K562 (cell line): ENCODE data around the gene TBL1XR1. TPM values are rescaled to one million over a fixed set of nuclear protein-coding genes. Genes with fewer than 3 reads are reported as not detected.
A peak's percentile ranks its signal among the peaks of the same experiment; 100 is the strongest.

Experiments used
- ATAC-seq: fragments of 200-7000 bp; cut with Tn5 transposase; 3 replicates; pipeline ENCODE4 v1.9.1; 2020; ENCODE audit warnings: moderate library complexity
- BruUV-seq: library from RNA; stranded (reverse); fragments of 400-500 nt; replicated peaks from 2 replicates; lab custom pipeline; 2021; lab: Mats Ljungman, UMichigan
- CTCF ChIA-PET: fragments of 300-600 bp; formaldehyde crosslinking; extraction: SDS; loops from one replicate; lab custom pipeline; 2021; ENCODE audit warnings: low intra/inter-chr PET ratio; lab: Yijun Ruan, JAX
- POLR2A ChIA-PET: fragments of 300-600, 350-650 bp; sonication (Branson Sonifier 250); formaldehyde crosslinking; extraction: SDS; loops from one replicate; lab custom pipeline; 2021; ENCODE audit warnings: antibody characterized with exemption, inconsistent platforms; lab: Yijun Ruan, JAX
- DNase-seq, 4 experiments: peaks; one replicate each; pipeline versions ENCODE4 v3.0.0 to v3.0.0-alpha.2; 2011 to 2018; ENCODE audit warnings: low spot score in 3 of 4, mixed read lengths in 3 of 4; ENCODE audit errors: extremely low read depth in 1 of 4
- FAIRE-seq: peaks from 2 replicates; lab custom pipeline; 2011; peaks lifted over from hg19 to GRCh38; lab: Jason Lieb, UNC
- H2AFZ ChIP-seq: 2 replicates; pipeline ENCODE4 v1.6.0; 2011; ENCODE audit warnings: low read depth, low read length, control low read depth, inconsistent platforms
- H3K27ac ChIP-seq: fragments of 200-600 bp; 3 replicates; pipeline ENCODE4 v1.8.0; 2011; ENCODE audit warnings: low read depth, mild to moderate bottlenecking, control low read depth, inconsistent platforms, low read length, moderate library complexity, mixed read lengths; ENCODE audit errors: extremely low read depth
- H3K27me3 ChIP-seq, 2 experiments: fragments of 300-600 bp in 1 of 2; 2 replicates in 1 of 2; 3 replicates in 1 of 2; pipeline versions ENCODE4 v1.6.0 to v1.8.0; 2011; ENCODE audit warnings: inconsistent platforms in 2 of 2, low read length in 2 of 2, mild to moderate bottlenecking in 1 of 2, mixed read lengths in 1 of 2, moderate library complexity in 1 of 2; ENCODE audit not compliant: control insufficient read depth in 2 of 2, insufficient read depth in 2 of 2
- H3K36me3 ChIP-seq: fragments of 300-600 bp; 3 replicates; pipeline ENCODE4 v1.8.0; 2011; ENCODE audit warnings: mild to moderate bottlenecking, low read length, inconsistent platforms; ENCODE audit not compliant: control insufficient read depth, insufficient read depth
- H3K4me1 ChIP-seq, 2 experiments: fragments of 200-600 bp in 1 of 2; replicated peaks in 1 of 2; 2 replicates in 1 of 2; 3 replicates in 1 of 2; pipeline versions ENCODE4 v1.5.1 to v1.8.0; 2011; ENCODE audit warnings: inconsistent platforms in 2 of 2, low read length in 2 of 2, mild to moderate bottlenecking in 1 of 2, mixed read lengths in 1 of 2, moderate library complexity in 1 of 2; ENCODE audit not compliant: control insufficient read depth in 2 of 2, insufficient read depth in 2 of 2
- H3K4me2 ChIP-seq: 2 replicates; pipeline ENCODE4 v1.6.1; 2011; ENCODE audit warnings: low read length, control low read depth, inconsistent platforms, mixed read lengths; ENCODE audit not compliant: insufficient read depth
- H3K4me3 ChIP-seq: fragments of 200-600 bp; sonication (generic), shearing (Covaris generic); 2 replicates; pipeline ENCODE4 v1.5.1; 2016; ENCODE audit warnings: control low read depth, inconsistent platforms
- H3K79me2 ChIP-seq: fragments of 200-600 bp; 3 replicates; pipeline ENCODE4 v1.8.0; 2011; ENCODE audit warnings: low read length, inconsistent platforms; ENCODE audit not compliant: control insufficient read depth, insufficient read depth
- H3K9ac ChIP-seq, 2 experiments: 2 replicates each; pipeline versions ENCODE4 v1.6.0 to v1.6.1; 2011; ENCODE audit warnings: low read depth in 2 of 2, low read length in 2 of 2, control low read depth in 1 of 2, inconsistent platforms in 1 of 2, mild to moderate bottlenecking in 1 of 2, mixed read lengths in 1 of 2; ENCODE audit not compliant: insufficient read depth in 1 of 2
- H3K9me1 ChIP-seq: one replicate; pipeline ENCODE4 v1.6.0; 2011; ENCODE audit warnings: inconsistent platforms, mild to moderate bottlenecking, low read length, moderate library complexity; ENCODE audit not compliant: control insufficient read depth, insufficient read depth
- H3K9me3 ChIP-seq: replicated peaks from 2 replicates; pipeline ENCODE4 v1.5.1; 2011; ENCODE audit warnings: low read depth, low read length, inconsistent platforms; ENCODE audit not compliant: control insufficient read depth, insufficient read depth
- H4K20me1 ChIP-seq: replicated peaks from 2 replicates; pipeline ENCODE4 v1.6.1; 2011; ENCODE audit warnings: low read length, inconsistent platforms, mixed read lengths; ENCODE audit not compliant: control insufficient read depth, insufficient read depth
- ARID1B ChIP-seq: fragments of 450-650 bp; IDR thresholded peaks from 2 replicates; pipeline ENCODE4 v1.6.1; 2016; ENCODE audit warnings: antibody characterized with exemption, mild to moderate bottlenecking, inconsistent platforms
- CBFA2T3 ChIP-seq: fragments of 450-650 bp; IDR thresholded peaks from 2 replicates; pipeline ENCODE4 v1.6.1; 2017
- CSDE1 ChIP-seq, 2 experiments: fragments of 450-650 bp; IDR thresholded peaks; 2 replicates each; pipeline ENCODE4 v1.6.1; 2016; ENCODE audit warnings: mild to moderate bottlenecking in 1 of 2
- MBD2 ChIP-seq: sonication (generic); IDR thresholded peaks from 2 replicates; pipeline ENCODE4 v1.6.1; 2016; ENCODE audit warnings: low read depth, borderline replicate concordance
- MCM3 ChIP-seq: fragments of 450-650 bp; IDR thresholded peaks from 2 replicates; pipeline ENCODE4 v1.6.1; 2016
- NFIC ChIP-seq: fragments of 450-650 bp; IDR thresholded peaks from 2 replicates; pipeline ENCODE4 v1.6.1; 2017; ENCODE audit warnings: mild to moderate bottlenecking, inconsistent platforms
- RFX1 ChIP-seq: fragments of 450-650 bp; IDR thresholded peaks from 2 replicates; pipeline ENCODE4 v1.6.1; 2016; ENCODE audit warnings: mild to moderate bottlenecking, moderate library complexity
- TAL1 ChIP-seq: fragments of 450-650 bp; IDR thresholded peaks from 2 replicates; pipeline ENCODE4 v1.6.1; 2016; ENCODE audit warnings: mild to moderate bottlenecking
- TEAD4 ChIP-seq, 2 experiments: sonication (generic) in 1 of 2; formaldehyde crosslinking in 1 of 2; IDR thresholded peaks; 2 replicates each; pipeline versions ENCODE4 v1.6.1 to v1.8.0; 2012 to 2022; ENCODE audit warnings: borderline replicate concordance in 1 of 2, inconsistent platforms in 1 of 2, low read length in 1 of 2, mild to moderate bottlenecking in 1 of 2, missing genetic modification reagents in 1 of 2
- ZBTB7A ChIP-seq: IDR thresholded peaks from 2 replicates; pipeline ENCODE4 v1.6.1; 2011; ENCODE audit warnings: low read depth, mild to moderate bottlenecking, low read length, moderate library complexity, borderline replicate concordance; ENCODE audit not compliant: control insufficient read depth
- ZNF165 ChIP-seq: fragments of 250-450 bp; sonication (Bioruptor Pico); IDR thresholded peaks from 2 replicates; pipeline ENCODE4 v1.4.0; 2020; ENCODE audit warnings: borderline replicate concordance
- ZNF77 ChIP-seq: fragments of 250-450 bp; sonication (Bioruptor Pico); IDR thresholded peaks from 2 replicates; pipeline ENCODE4 v1.5.0; 2020
- WGBS: fragments of 100-300 bp; shearing (Covaris generic); methylation state at CpG from one replicate; pipeline ENCODE4 v1.1.6; 2016; ENCODE audit warnings: low coverage, mixed read lengths; ENCODE audit not compliant: insufficient coverage; ENCODE audit errors: missing lambda C conversion rate; 5-methylcytosine and 5-hydroxymethylcytosine counted together
- in situ Hi-C: fragments of 300-500 bp; cut with MboI; formaldehyde crosslinking; loops from 4 replicates; pipeline ENCODE4 v1.15.0; 2018; ENCODE audit warnings: inconsistent platforms, mixed read lengths
- intact Hi-C: fragments of 100-400 bp; cut with micrococcal nuclease; formaldehyde crosslinking; loops from 2 replicates; pipeline ENCODE4 v1.14.2; 2022
- polyA plus RNA-seq, 8 experiments: library from polyadenylated mRNA; depleted of rRNA in 4 of 8; stranded (reverse) in 5 of 8; unstranded in 3 of 8; fragments of >200 nt; fragmentation: Nextera tagmentation in 2 of 8; fragmentation: Illumina TruSeq in 1 of 8; extraction: Ambion mirVana in 2 of 8; extraction: Trizol in 1 of 8; gene quantifications; 2 replicates each; pipeline versions ENCODE4 v1.2.1 to v1.2.3, GENCODE V29; 2011 to 2014; ENCODE audit warnings: inconsistent platforms in 1 of 8, missing spikeins in 1 of 8
- total RNA-seq, 7 experiments: library from RNA; depleted of rRNA in 6 of 7; stranded (reverse); fragments of >200 nt in 6 of 7; fragmentation: Illumina TruSeq in 2 of 7; extraction: Trizol in 2 of 7; gene quantifications; 2 replicates each; pipeline versions ENCODE4 v1.2.1 to v1.2.3, GENCODE V29; 2011 to 2021; ENCODE audit warnings: low replicate concordance in 1 of 7

TBL1XR1 gene
- total and polyA plus RNA-seq, 9 of the 15 experiments (the other 6 are each of a cell fraction or from before 2014, with no cell fraction given): 19.6 to 171 (median 83.3) TPM

DNA sequence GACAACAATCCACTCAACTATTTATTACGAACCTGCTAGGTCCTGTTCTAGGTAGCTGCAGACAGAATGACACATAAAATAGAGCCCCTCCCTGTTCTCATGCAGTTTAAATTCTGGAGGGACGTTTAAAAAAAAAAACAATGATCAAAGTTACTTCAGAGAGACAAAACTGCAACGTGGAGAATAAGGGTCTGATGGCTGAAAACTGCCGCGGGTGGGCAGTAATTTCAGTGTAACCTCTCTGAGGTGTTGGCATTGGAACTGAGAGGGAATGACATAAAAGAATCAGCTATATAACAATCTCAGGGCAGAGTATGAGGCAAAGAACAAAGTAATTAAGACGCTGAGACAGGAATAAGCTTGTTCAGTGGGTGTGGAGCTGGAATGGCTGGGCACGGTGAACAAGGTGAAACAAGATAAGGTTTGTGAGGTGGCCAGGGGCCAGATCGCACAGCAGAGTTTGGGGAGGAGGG, 19.5 kb downstream of the TBL1XR1 start:
- WGBS: 19% methylated on average over 8 of the region's 8 CpGs
- FAIRE-seq (peak; percentile 15), ATAC-seq (peak; percentile 51), DNase-seq (peak in 2 of 4 experiments; percentile 24 to 61)
- H3K4me2 ChIP-seq: peak overlapping the region; percentile 17; the same call in 1 of the 2 replicates
- no peak overlapping the region for H3K4me3 ChIP-seq
- H3K9ac ChIP-seq: peak overlapping the region; percentile 5 to 8; a peak in 1 of 4 replicates
- H3K27ac ChIP-seq: peak overlapping the region; percentile 32; the same call in 1 of the 3 replicates
- H3K9me1 ChIP-seq: peaks cover 6% of the 10 kb centered on the region
- CTCF ChIA-PET: no interaction called here
- BruUV-seq: no TSS peak
- H2AFZ ChIP-seq: no peak overlapping the region
- H3K27me3 ChIP-seq: no peaks in the 10 kb centered on the region
- H3K79me2 ChIP-seq: peaks cover 100% of the 10 kb centered on the region
- H4K20me1 ChIP-seq: peaks cover 45% of the 10 kb centered on the region
- H3K9me3 ChIP-seq: no peaks in the 10 kb centered on the region
- POLR2A ChIA-PET: interaction anchor here (0.8 to 2.5 kb wide), 5 partner anchors 11 to 27 kb away, joined by 3 to 11 read pairs (median 4); no protein-coding TSS in a partner anchor
- no peak for TF ChIP-seq ZNF165 (CRISPR knock-in tag)
- 0 out of 2 replicates have a peak, but pooled peaks have one; percentile 20 for TF ChIP-seq TAL1
- peak; percentile 59 for TF ChIP-seq CBFA2T3
- TF ChIP-seq MBD2: no peak
- peak; percentile 58 for TF ChIP-seq NFIC
- no peak for TF ChIP-seq RFX1
- 0 out of 4 replicates have a peak, but pooled peaks of 1 of the 2 experiments have one; percentile 11 for TF ChIP-seq CSDE1 (IDR thresholded peaks at IDR 0.05)
- peak; percentile 46; the same call in 1 of the 2 replicates for TF ChIP-seq ARID1B
- no peak for TF ChIP-seq MCM3
- TF ChIP-seq TEAD4 (IDR thresholded peaks at IDR 0.05; ENCODE audit: low read length): peak; percentile 34; the same call in 1 of the 2 replicates
- no peak for TF ChIP-seq TEAD4 (CRISPR knock-in tag; IDR thresholded peaks at IDR 0.05; ENCODE audit: borderline replicate concordance)
- peak; percentile 33; the same call in 1 of the 2 replicates for TF ChIP-seq ZBTB7A
- TF ChIP-seq ZNF77 (CRISPR knock-in tag): no peak
- in situ Hi-C loops (no loop called here), intact Hi-C loops (no loop called here)
- H3K36me3 ChIP-seq: peaks cover 11% of the 10 kb centered on the region; the same call in 2 of the 3 replicates
- H3K4me1 ChIP-seq: peaks cover 28 to 34% of the 10 kb centered on the region in 2 experiments; a peak in 4 of 5 replicates
